Uterus (tissue), 4 donors: ENCODE measurements around the gene NRG3. TPM values are rescaled to one million over a fixed set of nuclear protein-coding genes. Genes with fewer than 3 reads are reported as not detected.

Experiments used
- DNase-seq, 2 donors: peaks; one replicate each; pipeline ENCODE4 v3.0.0-alpha.2; 2019 to 2020
- H3K27ac ChIP-seq, 2 donors: fragments of 200-600 bp; sonication (generic); 1 replicate in 1 of 2; 2 replicates in 1 of 2; pipeline ENCODE4 v1.5.1; 2016 to 2018
- H3K27me3 ChIP-seq, 2 donors: fragments of 200-600 bp; sonication (generic); one replicate each; pipeline ENCODE4 v1.5.1; 2018 to 2019; ENCODE audit warnings: control low read depth in 1 of 2
- H3K36me3 ChIP-seq, 2 donors: fragments of 200-600 bp; sonication (generic); one replicate each; pipeline ENCODE4 v1.5.1; 2019; ENCODE audit warnings: control low read depth in 1 of 2
- H3K4me1 ChIP-seq, 2 donors: fragments of 200-600 bp; sonication (generic); one replicate each; pipeline ENCODE4 v1.5.1; 2018 to 2019; ENCODE audit warnings: control low read depth in 1 of 2
- H3K4me3 ChIP-seq, 2 donors: fragments of 200-600 bp; sonication (generic); 1 replicate in 1 of 2; 2 replicates in 1 of 2; pipeline ENCODE4 v1.5.1; 2018 to 2019; ENCODE audit warnings: mild to moderate bottlenecking in 1 of 2
- H3K9me3 ChIP-seq, 2 donors: fragments of 200-600 bp; sonication (generic); one replicate each; pipeline ENCODE4 v1.5.1; 2019; ENCODE audit warnings: control low read depth in 1 of 2
- CTCF ChIP-seq, 4 experiments: fragments of 200-600 bp in 2 of 4; fragments of 450-650 bp in 2 of 4; sonication (generic) in 2 of 4; IDR thresholded peaks; one replicate each; pipeline ENCODE4 v1.5.1; 2016 to 2019; ENCODE audit warnings: antibody characterized with exemption in 4 of 4, mild to moderate bottlenecking in 2 of 4, moderate library complexity in 1 of 4
- POLR2A ChIP-seq, 2 donors: fragments of 450-650 bp; IDR thresholded peaks; one replicate each; pipeline ENCODE4 v1.6.1; 2016; ENCODE audit warnings: antibody characterized with exemption in 2 of 2, mild to moderate bottlenecking in 1 of 2, moderate library complexity in 1 of 2
- intact Hi-C: fragments of 100-400 bp; cut with DNase I; formaldehyde crosslinking; loops from one replicate; pipeline ENCODE4 v1.15.1; 2023; ENCODE audit warnings: low total_unique reads
- total RNA-seq, 4 donors: library from RNA; depleted of rRNA in 3 of 4; stranded (reverse); fragments of >200 nt in 3 of 4; gene quantifications; one replicate each; pipeline versions ENCODE4 v1.1.0 to v1.2.4, GENCODE V29; 2014 to 2023
- donor health status: DM: yes; HTN: yes; CAD: no.

Gene NRG3
- total RNA-seq, 4 donors from 2014 or later = 0.27 to 1.0 TPM; not detected in 2

GRCh38 chr10:82867056-82867455 is 992.1 kb downstream of the NRG3 start:
- H3K9me3 ChIP-seq = no peaks in the 10 kb centered on the region
- no peak overlapping the region for H3K27ac ChIP-seq
- H3K4me3 ChIP-seq = no peak overlapping the region
- no peak for DNase-seq
- H3K36me3 ChIP-seq = no peaks in the 10 kb centered on the region
- no peaks in the 10 kb centered on the region for H3K4me1 ChIP-seq
- no peak for TF ChIP-seq POLR2A (IDR thresholded peaks at IDR 0.05)
- no peak for TF ChIP-seq CTCF (IDR thresholded peaks at IDR 0.05)
- no peaks in the 10 kb centered on the region for H3K27me3 ChIP-seq
- intact Hi-C loops = no loop called here

GRCh38 chr10:82874671-82875070 is 999.7 kb downstream of the NRG3 start:
- no peaks in the 10 kb centered on the region for H3K9me3 ChIP-seq
- intact Hi-C loops = no loop called here
- no peaks in the 10 kb centered on the region for H3K4me1 ChIP-seq
- H3K4me3 ChIP-seq = no peak overlapping the region
- no peaks in the 10 kb centered on the region for H3K27me3 ChIP-seq
- TF ChIP-seq CTCF (IDR thresholded peaks at IDR 0.05) = no peak
- no peak for TF ChIP-seq POLR2A (IDR thresholded peaks at IDR 0.05)
- no peak overlapping the region for H3K27ac ChIP-seq
- no peaks in the 10 kb centered on the region for H3K36me3 ChIP-seq
- DNase-seq = no peak

- no peak overlapping the region for H3K27ac ChIP-seq
- H3K27me3 ChIP-seq = no peaks in the 10 kb centered on the region
- H3K4me3 ChIP-seq = no peak overlapping the region
- no peaks in the 10 kb centered on the region for H3K9me3 ChIP-seq
- DNase-seq = no peak
- intact Hi-C loops = no loop called here
- no peaks in the 10 kb centered on the region for H3K4me1 ChIP-seq
- no peak for TF ChIP-seq POLR2A (IDR thresholded peaks at IDR 0.05)
- TF ChIP-seq CTCF (IDR thresholded peaks at IDR 0.05) = no peak
- H3K36me3 ChIP-seq = no peaks in the 10 kb centered on the region
Measured at GRCh38 chr10:82880776-82881290, 1005.8 kb downstream of the NRG3 start.

- no peak overlapping the region for H3K4me3 ChIP-seq
- intact Hi-C loops = no loop called here
- no peak for DNase-seq
- H3K9me3 ChIP-seq = no peaks in the 10 kb centered on the region
- no peaks in the 10 kb centered on the region for H3K36me3 ChIP-seq
- H3K27ac ChIP-seq = no peak overlapping the region
- no peaks in the 10 kb centered on the region for H3K27me3 ChIP-seq
- TF ChIP-seq POLR2A (IDR thresholded peaks at IDR 0.05) (no peak), CTCF (IDR thresholded peaks at IDR 0.05) (no peak)
- H3K4me1 ChIP-seq = no peaks in the 10 kb centered on the region
Measured at GRCh38 chr10:82882722-82883121, 1007.7 kb downstream of the NRG3 start.

- H3K9me3 ChIP-seq = no peaks in the 10 kb centered on the region
- TF ChIP-seq POLR2A (IDR thresholded peaks at IDR 0.05) (no peak), CTCF (IDR thresholded peaks at IDR 0.05) (no peak)
- no peaks in the 10 kb centered on the region for H3K36me3 ChIP-seq
- H3K4me3 ChIP-seq = no peak overlapping the region
- DNase-seq = no peak
- intact Hi-C loops = no loop called here
- no peak overlapping the region for H3K27ac ChIP-seq
- H3K4me1 ChIP-seq = no peaks in the 10 kb centered on the region
- H3K27me3 ChIP-seq = no peaks in the 10 kb centered on the region
Measured at GRCh38 chr10:82883603-82884002, 1008.6 kb downstream of the NRG3 start.
